HCT116 (cell line): ENCODE results near the gene PTMS.

Source experiments
- CEBPB ChIP-seq: IDR thresholded peaks from 2 replicates; pipeline ENCODE4 v1.6.1; 2012; ENCODE audit warnings: low read depth
- EZH2 ChIP-seq: fragments of 200-600 bp; sonication (generic); IDR thresholded peaks from 2 replicates; pipeline ENCODE4 v1.6.1; 2017; ENCODE audit warnings: antibody characterized with exemption, mixed run types
- FOSL1 ChIP-seq: IDR thresholded peaks from 2 replicates; pipeline ENCODE4 v1.6.1; 2012; ENCODE audit warnings: low read depth
- POLR2A ChIP-seq: IDR thresholded peaks from 2 replicates; pipeline ENCODE4 v1.7.0; 2011; ENCODE audit warnings: borderline replicate concordance; ENCODE audit not compliant: insufficient read depth, insufficient read length; ENCODE audit errors: extremely low read depth
- POLR2AphosphoS5 ChIP-seq: IDR thresholded peaks from 2 replicates; pipeline ENCODE4 v1.6.1; 2011; ENCODE audit warnings: mild to moderate bottlenecking, low read depth, low read length, moderate library complexity
- SP1 ChIP-seq: IDR thresholded peaks from 2 replicates; pipeline ENCODE4 v1.6.1; 2012; ENCODE audit warnings: low read depth
- ZFX ChIP-seq: fragments of 450-650 bp; IDR thresholded peaks from 2 replicates; pipeline ENCODE4 v1.6.1; 2017
- ZNF274 ChIP-seq: fragments of 200-500 bp; sonication (Bioruptor generic); IDR thresholded peaks from 2 replicates; pipeline ENCODE4 v1.6.1; 2014; ENCODE audit warnings: mild to moderate bottlenecking, low read depth, low read length, inconsistent platforms
- TF ChIP-seq, protein P1 (sequence below), 3 experiments: fragments of 200-600 bp in 1 of 3; sonication (generic) in 1 of 3; IDR thresholded peaks in 2 of 3; conservative IDR thresholded peaks in 1 of 3; 2 replicates each; pipeline ENCODE4 v1.5.1; 2012 to 2017; ENCODE audit warnings: low read depth in 2 of 3, low read length in 2 of 3, antibody characterized with exemption in 1 of 3, borderline replicate concordance in 1 of 3, control low read depth in 1 of 3, mild to moderate bottlenecking in 1 of 3, mixed read lengths in 1 of 3, mixed run types in 1 of 3, moderate library complexity in 1 of 3; ENCODE audit not compliant: insufficient read depth in 1 of 3

DNA sequence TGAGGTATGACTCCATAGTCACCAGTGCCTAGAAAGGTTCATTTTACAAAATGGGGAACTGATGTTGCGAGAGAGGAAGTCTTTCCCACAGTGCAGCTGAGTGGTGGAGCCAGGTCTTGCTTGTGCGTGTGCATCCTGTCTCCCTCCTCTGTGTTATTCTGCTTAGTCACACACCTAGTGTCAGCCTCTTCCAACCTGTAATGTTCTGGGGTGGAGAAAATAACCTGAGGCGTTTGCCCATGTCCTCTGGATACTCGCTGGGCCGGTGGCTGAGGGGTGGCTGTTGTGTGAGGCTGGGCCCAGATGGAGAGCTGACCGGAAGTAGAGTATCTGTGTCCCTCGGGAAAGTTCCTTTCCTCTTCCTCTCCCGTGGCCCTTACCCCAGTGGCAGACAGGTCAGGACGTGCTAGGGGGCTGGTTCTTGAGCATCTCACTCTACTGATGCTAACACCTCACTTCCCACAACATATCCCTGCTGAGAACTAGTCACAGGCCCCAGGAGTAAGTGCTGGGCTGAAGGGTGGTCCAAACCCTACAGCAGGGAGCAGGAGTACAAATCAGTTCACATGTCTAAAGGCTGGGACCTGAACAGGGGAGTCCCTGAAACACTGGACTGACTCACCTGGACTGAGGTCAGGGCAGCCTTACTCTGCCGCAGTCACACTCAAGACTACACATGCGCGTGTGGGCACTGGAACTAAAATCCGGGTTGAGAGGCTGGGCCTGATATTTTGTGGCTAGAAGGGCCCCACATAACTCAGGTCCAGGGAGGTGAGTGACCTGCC lies 20.2 kb upstream of the PTMS start:
- TF ChIP-seq ZFX (no peak), EZH2 (no peak), POLR2A (no peak), ZNF274 (no peak), CEBPB (no peak), POLR2AphosphoS5 (no peak), FOSL1 (no peak), SP1 (no peak)
- TF ChIP-seq, protein P1, sequence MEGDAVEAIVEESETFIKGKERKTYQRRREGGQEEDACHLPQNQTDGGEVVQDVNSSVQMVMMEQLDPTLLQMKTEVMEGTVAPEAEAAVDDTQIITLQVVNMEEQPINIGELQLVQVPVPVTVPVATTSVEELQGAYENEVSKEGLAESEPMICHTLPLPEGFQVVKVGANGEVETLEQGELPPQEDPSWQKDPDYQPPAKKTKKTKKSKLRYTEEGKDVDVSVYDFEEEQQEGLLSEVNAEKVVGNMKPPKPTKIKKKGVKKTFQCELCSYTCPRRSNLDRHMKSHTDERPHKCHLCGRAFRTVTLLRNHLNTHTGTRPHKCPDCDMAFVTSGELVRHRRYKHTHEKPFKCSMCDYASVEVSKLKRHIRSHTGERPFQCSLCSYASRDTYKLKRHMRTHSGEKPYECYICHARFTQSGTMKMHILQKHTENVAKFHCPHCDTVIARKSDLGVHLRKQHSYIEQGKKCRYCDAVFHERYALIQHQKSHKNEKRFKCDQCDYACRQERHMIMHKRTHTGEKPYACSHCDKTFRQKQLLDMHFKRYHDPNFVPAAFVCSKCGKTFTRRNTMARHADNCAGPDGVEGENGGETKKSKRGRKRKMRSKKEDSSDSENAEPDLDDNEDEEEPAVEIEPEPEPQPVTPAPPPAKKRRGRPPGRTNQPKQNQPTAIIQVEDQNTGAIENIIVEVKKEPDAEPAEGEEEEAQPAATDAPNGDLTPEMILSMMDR (IDR thresholded peaks at IDR 0.05 in 2 of 3, conservative IDR thresholded peaks at IDR 0.05 in 1 of 3; ENCODE audit: borderline replicate concordance in 1 of 3, insufficient read depth in 1 of 3, low read depth in 2 of 3, low read length in 2 of 3): no peak
